Osteoblast (primary cell): ENCODE data around the gene MTA1. TPM values are rescaled to one million over a fixed set of nuclear protein-coding genes. Genes with fewer than 3 reads are reported as not detected.

ENCODE experiments used
- DNase-seq: peaks from one replicate; pipeline ENCODE4 v3.0.0; 2011; ENCODE audit warnings: low spot score, mixed read lengths; ENCODE audit not compliant: insufficient read length; ENCODE audit errors: missing footprints
- H2AFZ ChIP-seq: 2 replicates; pipeline ENCODE4 v1.6.0; 2011; ENCODE audit warnings: mild to moderate bottlenecking, low read length
- H3K27ac ChIP-seq: 2 replicates; pipeline ENCODE4 v1.5.1; 2011; ENCODE audit warnings: mild to moderate bottlenecking, low read depth, low read length, moderate library complexity
- H3K27me3 ChIP-seq: 2 replicates; pipeline ENCODE4 v1.6.0; 2012; ENCODE audit warnings: mild to moderate bottlenecking, control low read depth, inconsistent platforms, low read length, moderate library complexity; ENCODE audit not compliant: insufficient read depth
- H3K36me3 ChIP-seq: 2 replicates; pipeline ENCODE4 v1.5.1; 2011; ENCODE audit warnings: mild to moderate bottlenecking, low read length, control low read depth, moderate library complexity; ENCODE audit not compliant: insufficient read depth
- H3K4me1 ChIP-seq: 2 replicates; pipeline ENCODE4 v1.5.1; 2011; ENCODE audit warnings: mild to moderate bottlenecking, low read length, control low read depth, moderate library complexity; ENCODE audit not compliant: insufficient read depth
- H3K4me2 ChIP-seq: 2 replicates; pipeline ENCODE4 v1.6.0; 2011; ENCODE audit warnings: mild to moderate bottlenecking, low read length; ENCODE audit not compliant: insufficient read depth
- H3K4me3 ChIP-seq: fragments of 200-600 bp; sonication (generic); 3 replicates; pipeline ENCODE4 v1.5.1; 2012; ENCODE audit warnings: mild to moderate bottlenecking, low read length, inconsistent platforms; ENCODE audit not compliant: insufficient read depth
- H3K79me2 ChIP-seq: 2 replicates; pipeline ENCODE4 v1.6.0; 2012; ENCODE audit warnings: mild to moderate bottlenecking, low read length, control low read depth, inconsistent platforms; ENCODE audit not compliant: insufficient read depth
- H3K9me3 ChIP-seq: 2 replicates; pipeline ENCODE4 v1.5.1; 2011; ENCODE audit warnings: low read depth, low read length, control low read depth
- H4K20me1 ChIP-seq: 2 replicates; pipeline ENCODE4 v1.6.0; 2012; ENCODE audit warnings: mild to moderate bottlenecking, low read length, control low read depth; ENCODE audit not compliant: insufficient read depth
- CTCF ChIP-seq: IDR thresholded peaks from 2 replicates; pipeline ENCODE4 v1.5.1; 2011; ENCODE audit warnings: mild to moderate bottlenecking, low read depth, low read length, moderate library complexity; ENCODE audit errors: extremely low read depth
- total RNA-seq: library from RNA; depleted of rRNA; stranded (reverse); fragments of >200 nt; gene quantifications from 2 replicates; pipeline ENCODE4 v1.2.3, GENCODE V29; 2012

MTA1 gene
- total RNA-seq, 1 donor: 60.4 TPM

DNA sequence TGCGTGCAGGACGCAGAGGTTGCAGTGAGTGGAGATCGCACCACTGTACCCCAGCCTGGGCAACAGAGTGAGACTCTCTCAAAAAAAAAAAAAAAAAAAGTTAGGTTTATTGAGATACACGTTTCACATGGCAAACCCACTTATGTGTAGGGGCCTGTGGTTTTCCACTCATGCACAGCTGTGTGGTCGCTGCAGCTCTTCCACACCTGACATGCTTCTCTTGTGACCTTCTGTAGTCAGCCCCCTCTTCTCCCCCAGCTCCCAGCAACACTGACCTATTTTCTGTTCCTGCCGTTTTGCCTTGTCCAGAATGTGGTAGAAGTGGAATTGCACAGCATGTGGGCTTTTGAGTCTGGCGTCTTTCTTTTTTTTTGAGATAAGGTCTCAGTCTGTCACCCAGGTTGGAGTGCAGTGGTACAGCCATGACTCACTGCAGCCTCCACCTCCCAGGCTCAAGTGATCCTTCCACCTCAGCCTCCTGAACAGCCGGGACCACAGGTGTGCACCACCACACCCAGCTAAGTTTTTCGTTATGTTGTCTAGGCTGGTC, 8.4 kb downstream of the MTA1 start:
- Histone ChIP-seq H3K9me3 (no peaks in the 10 kb centered on the region), H3K36me3 (peaks cover 5% of the 10 kb centered on the region), H3K4me3 (no peak overlapping the region), H3K4me1 (peaks cover 16% of the 10 kb centered on the region), H3K27me3 (no peaks in the 10 kb centered on the region), H3K27ac (no peak overlapping the region), H2AFZ (no peak overlapping the region), H3K79me2 (peaks cover 86% of the 10 kb centered on the region), H4K20me1 (peaks cover 58% of the 10 kb centered on the region), H3K4me2 (no peak overlapping the region)
- no peak for TF ChIP-seq CTCF
- DNase-seq: peak; percentile 73

DNA sequence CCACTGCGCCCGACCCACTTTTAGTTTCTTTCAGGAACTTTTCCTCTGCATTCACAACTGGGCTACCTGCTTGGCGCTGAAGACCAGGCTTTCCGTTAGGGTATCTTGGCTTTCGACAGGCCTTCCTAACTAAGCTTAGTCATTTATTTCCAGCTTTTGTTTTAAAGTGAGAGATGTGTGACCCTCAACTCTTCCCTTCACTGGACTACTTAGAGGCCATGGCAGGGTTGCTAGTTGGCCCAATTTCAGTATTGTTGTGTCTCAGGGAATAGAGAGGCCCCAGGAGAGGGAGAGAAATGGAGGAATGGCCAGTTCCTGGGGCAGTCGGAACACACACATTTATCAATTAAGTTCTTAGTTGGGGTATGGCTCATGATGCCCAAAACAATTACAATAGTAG, 10.4 kb downstream of the MTA1 start:
- DNase-seq: peak; percentile 3

DNA sequence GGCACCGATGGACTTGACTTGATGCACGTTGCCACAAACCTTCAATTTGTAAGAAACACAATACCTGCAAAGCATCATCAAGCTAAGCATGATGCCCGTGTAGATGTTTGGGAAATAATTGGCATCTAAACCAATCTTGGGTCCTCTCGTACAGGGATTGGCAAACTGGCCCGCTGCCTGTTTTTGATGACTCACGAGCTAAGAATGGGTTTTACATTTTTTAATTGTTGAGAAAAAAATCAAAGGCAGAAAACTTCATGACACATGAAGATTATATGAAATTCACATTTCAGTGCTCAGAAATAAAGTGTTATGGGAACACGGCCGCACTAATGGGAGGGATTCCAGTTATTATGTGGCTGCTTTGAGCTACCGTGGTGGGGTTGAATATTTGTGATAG, 10.9 kb downstream of the MTA1 start:
- Histone ChIP-seq H3K79me2 (peaks cover 88% of the 10 kb centered on the region), H3K27me3 (no peaks in the 10 kb centered on the region), H4K20me1 (peaks cover 63% of the 10 kb centered on the region), H3K27ac (peak overlapping the region; percentile 57), H3K9me3 (no peaks in the 10 kb centered on the region), H3K4me3 (no peak overlapping the region), H2AFZ (no peak overlapping the region), H3K4me2 (peak overlapping the region; percentile 45), H3K36me3 (peaks cover 5% of the 10 kb centered on the region), H3K4me1 (peaks cover 16% of the 10 kb centered on the region)
- DNase-seq: peak; percentile 95
- TF ChIP-seq CTCF: no peak

More for the DNA sequence above, 10.4 kb downstream of the MTA1 start:
- H3K79me2 ChIP-seq: peaks cover 88% of the 10 kb centered on the region
- no peaks in the 10 kb centered on the region for H3K9me3 ChIP-seq
- no peak overlapping the region for H3K4me3 ChIP-seq
- H3K36me3 ChIP-seq: peaks cover 5% of the 10 kb centered on the region
- no peaks in the 10 kb centered on the region for H3K27me3 ChIP-seq
- no peak overlapping the region for H3K27ac ChIP-seq
- H3K4me2 ChIP-seq: no peak overlapping the region
- H3K4me1 ChIP-seq: peaks cover 16% of the 10 kb centered on the region
- H4K20me1 ChIP-seq: peaks cover 65% of the 10 kb centered on the region
- TF ChIP-seq CTCF: no peak
- H2AFZ ChIP-seq: no peak overlapping the region

DNA sequence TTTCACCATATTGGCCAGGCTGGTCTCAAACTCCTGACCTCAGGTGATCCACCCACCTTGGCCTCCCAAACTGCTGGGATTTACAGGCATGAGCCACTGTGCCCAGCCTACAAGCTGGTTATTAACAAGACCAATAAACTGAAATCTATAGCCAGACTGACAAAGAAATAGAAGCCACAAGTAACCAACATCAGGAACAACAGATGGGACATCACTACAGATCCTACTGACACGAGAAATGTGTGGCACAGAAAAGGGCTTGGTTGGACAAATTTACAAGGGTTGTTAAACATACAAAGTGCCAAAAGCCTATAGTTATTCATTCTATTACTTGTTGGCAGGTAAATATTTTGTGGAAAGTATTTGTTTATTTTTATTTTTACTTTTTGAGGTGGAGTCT, 11.6 kb downstream of the MTA1 start:
- H2AFZ ChIP-seq: no peak overlapping the region
- H3K79me2 ChIP-seq: peaks cover 89% of the 10 kb centered on the region
- H3K4me3 ChIP-seq: no peak overlapping the region
- no peaks in the 10 kb centered on the region for H3K27me3 ChIP-seq
- H3K27ac ChIP-seq: peak overlapping the region; percentile 57
- TF ChIP-seq CTCF: no peak
- peaks cover 5% of the 10 kb centered on the region for H3K36me3 ChIP-seq
- peaks cover 61% of the 10 kb centered on the region for H4K20me1 ChIP-seq
- no peak for DNase-seq
- H3K4me1 ChIP-seq: peaks cover 16% of the 10 kb centered on the region
- H3K4me2 ChIP-seq: peak overlapping the region; percentile 45
- no peaks in the 10 kb centered on the region for H3K9me3 ChIP-seq
